22Rv1 (cell line): Measurements from ENCODE around the gene SMPD2.

Experiments
- H3K27ac ChIP-seq: fragments of 450-650 bp; 2 replicates; pipeline ENCODE4 v1.5.1; 2017
- CTCF ChIP-seq: fragments of 450-650 bp; IDR thresholded peaks from 2 replicates; pipeline ENCODE4 v1.5.1; 2017; ENCODE audit warnings: mild to moderate bottlenecking
- ZFX ChIP-seq: fragments of 450-650 bp; IDR thresholded peaks from 2 replicates; pipeline ENCODE4 v1.6.1; 2017; ENCODE audit warnings: antibody characterized with exemption, borderline replicate concordance

Gene SMPD2

GRCh38 chr6:109411034-109411433 is 29.5 kb upstream of the SMPD2 start:
- TF ChIP-seq ZFX: no peak
- no peak for TF ChIP-seq CTCF
- no peak overlapping the region for H3K27ac ChIP-seq

- no peak for TF ChIP-seq ZFX
- TF ChIP-seq CTCF: no peak
Observed at GRCh38 chr6:109417646-109418045, 22.9 kb upstream of the SMPD2 start.

GRCh38 chr6:109420751-109421150 is 19.8 kb upstream of the SMPD2 start:
- no peak for TF ChIP-seq ZFX
- no peak for TF ChIP-seq CTCF
- no peak overlapping the region for H3K27ac ChIP-seq

More at GRCh38 chr6:109417646-109418045, 22.9 kb upstream of the SMPD2 start:
- no peak overlapping the region for H3K27ac ChIP-seq

- no peak for TF ChIP-seq CTCF
- no peak for TF ChIP-seq ZFX
Observed at GRCh38 chr6:109421184-109421583, 19.3 kb upstream of the SMPD2 start.

GRCh38 chr6:109424946-109425345 is 15.6 kb upstream of the SMPD2 start:
- TF ChIP-seq ZFX: no peak
- TF ChIP-seq CTCF: no peak
- H3K27ac ChIP-seq: no peak overlapping the region

More at GRCh38 chr6:109421184-109421583, 19.3 kb upstream of the SMPD2 start:
- H3K27ac ChIP-seq: no peak overlapping the region

- no peak overlapping the region for H3K27ac ChIP-seq
- TF ChIP-seq CTCF: no peak
Observed at GRCh38 chr6:109428889-109429477, 11.5 kb upstream of the SMPD2 start.

- TF ChIP-seq CTCF: no peak
- TF ChIP-seq ZFX: no peak
- no peak overlapping the region for H3K27ac ChIP-seq
Observed at GRCh38 chr6:109429496-109429895, 11.0 kb upstream of the SMPD2 start.
